RWPE2 (cell line): ENCODE results near the gene INTU.

Source experiments
- ATAC-seq: fragments of 200-7000 bp; cut with Tn5 transposase; 3 replicates; pipeline ENCODE4 v1.9.1; 2021; ENCODE audit warnings: low read depth
- DNase-seq: peaks from one replicate; pipeline ENCODE4 v3.0.0-alpha.2; 2020; ENCODE audit warnings: low spot score
- H3K27ac ChIP-seq: fragments of 450-650 bp; 2 replicates; pipeline ENCODE4 v1.5.1; 2017; ENCODE audit warnings: mild to moderate bottlenecking; ENCODE audit not compliant: poor library complexity, severe bottlenecking
- H3K27me3 ChIP-seq: fragments of 250-450 bp; sonication (Bioruptor Pico); 2 replicates; pipeline ENCODE4 v1.5.1; 2021; ENCODE audit warnings: mild to moderate bottlenecking, moderate library complexity; ENCODE audit not compliant: insufficient read depth, poor library complexity, severe bottlenecking
- H3K36me3 ChIP-seq: fragments of 250-450 bp; sonication (Bioruptor Pico); 2 replicates; pipeline ENCODE4 v1.5.1; 2020; ENCODE audit warnings: low read depth, mild to moderate bottlenecking, moderate library complexity
- H3K4me1 ChIP-seq: fragments of 250-450 bp; sonication (Bioruptor Pico); 2 replicates; pipeline ENCODE4 v1.5.1; 2021; ENCODE audit warnings: mild to moderate bottlenecking, moderate library complexity; ENCODE audit not compliant: insufficient read depth, poor library complexity, severe bottlenecking
- H3K4me3 ChIP-seq: fragments of 250-450 bp; sonication (Bioruptor Pico); 2 replicates; pipeline ENCODE4 v1.5.1; 2021; ENCODE audit warnings: mild to moderate bottlenecking, moderate library complexity; ENCODE audit not compliant: severe bottlenecking
- H3K9me3 ChIP-seq: fragments of 250-450 bp; sonication (Bioruptor Pico); 2 replicates; pipeline ENCODE4 v1.5.1; 2021; ENCODE audit warnings: mild to moderate bottlenecking, moderate library complexity; ENCODE audit not compliant: severe bottlenecking
- CTCF ChIP-seq: fragments of 450-650 bp; IDR thresholded peaks from one replicate; pipeline ENCODE4 v1.5.1; 2017; ENCODE audit warnings: mild to moderate bottlenecking, moderate library complexity; ENCODE audit not compliant: poor library complexity, severe bottlenecking

Gene INTU

GRCh38 chr4:127698789-127699200 is 66.0 kb downstream of the INTU start:
- Histone ChIP-seq H3K27ac (peak overlapping the region; percentile 16), H3K4me1 (peaks cover 11% of the 10 kb centered on the region), H3K4me3 (no peak overlapping the region), H3K9me3 (peaks cover 3% of the 10 kb centered on the region), H3K27me3 (no peaks in the 10 kb centered on the region), H3K36me3 (no peaks in the 10 kb centered on the region)
- DNase-seq (no peak), ATAC-seq (peak; percentile 100)
- TF ChIP-seq CTCF = no peak

- TF ChIP-seq CTCF = no peak
These were observed 76.2 kb downstream of the INTU start for GRCh38 chr4:127708985-127709384.

GRCh38 chr4:127709456-127709855 is 76.7 kb downstream of the INTU start:
- Histone ChIP-seq H3K36me3 (peaks cover 6% of the 10 kb centered on the region; the same call in 1 of the 2 replicates), H3K4me1 (peaks cover 23% of the 10 kb centered on the region), H3K9me3 (no peaks in the 10 kb centered on the region), H3K27ac (peak overlapping the region; percentile 74), H3K27me3 (no peaks in the 10 kb centered on the region), H3K4me3 (no peak overlapping the region)
- DNase-seq (no peak), ATAC-seq (peak; percentile 12)
- no peak for TF ChIP-seq CTCF

More at GRCh38 chr4:127708985-127709384, 76.2 kb downstream of the INTU start:
- H3K27me3 ChIP-seq = no peaks in the 10 kb centered on the region
- ATAC-seq (peak; percentile 98), DNase-seq (peak; percentile 87)
- H3K4me1 ChIP-seq = peaks cover 23% of the 10 kb centered on the region
- H3K36me3 ChIP-seq = peaks cover 6% of the 10 kb centered on the region; the same call in 1 of the 2 replicates
- H3K9me3 ChIP-seq = no peaks in the 10 kb centered on the region
- no peak overlapping the region for H3K4me3 ChIP-seq
- peak overlapping the region; percentile 74 for H3K27ac ChIP-seq

- DNase-seq (peak; percentile 55), ATAC-seq (no peak)
- TF ChIP-seq CTCF = no peak
- Histone ChIP-seq H3K4me1 (no peaks in the 10 kb centered on the region), H3K9me3 (no peaks in the 10 kb centered on the region), H3K36me3 (no peaks in the 10 kb centered on the region), H3K4me3 (no peak within 1 kb of the TSS), H3K27ac (no peak within 1 kb of the TSS), H3K27me3 (no peaks in the 10 kb centered on the region)
These were observed 97.6 kb downstream of the INTU start, which contains the start of gene SLC25A31 for GRCh38 chr4:127730142-127730913. TSS of gene SLC25A31 (plus strand) at chr4:127730400. CDS start at chr4:127730546, 146 bp downstream.

- no peak for DNase-seq
- H3K27me3 ChIP-seq = no peaks in the 10 kb centered on the region
- no peak for ATAC-seq
- H3K9me3 ChIP-seq = no peaks in the 10 kb centered on the region
- no peaks in the 10 kb centered on the region for H3K4me1 ChIP-seq
- no peaks in the 10 kb centered on the region for H3K36me3 ChIP-seq
- H3K4me3 ChIP-seq = no peak overlapping the region
- TF ChIP-seq CTCF = no peak
- H3K27ac ChIP-seq = no peak overlapping the region
These were observed 98.6 kb downstream of the INTU start for GRCh38 chr4:127731406-127731805.
